Lower leg skin (tissue), 4 donors: Measurements from ENCODE around the gene TBC1D20. TPM values are rescaled to one million over a fixed set of nuclear protein-coding genes. Genes with fewer than 3 reads are reported as not detected.

Experiments used
- DNase-seq, 2 donors: peaks; one replicate each; pipeline ENCODE4 v3.0.0-alpha.2; 2019; ENCODE audit warnings: low spot score in 2 of 2
- H3K4me3 ChIP-seq: fragments of 200-600 bp; sonication (generic); 2 replicates; pipeline ENCODE4 v1.5.1; 2017; ENCODE audit warnings: mild to moderate bottlenecking, low read depth; ENCODE audit not compliant: poor library complexity, severe bottlenecking
- CTCF ChIP-seq, 3 donors: fragments of 450-650 bp; IDR thresholded peaks; one replicate each; pipeline ENCODE4 v1.5.1; 2016; ENCODE audit warnings: antibody characterized with exemption in 3 of 3, mild to moderate bottlenecking in 3 of 3, moderate library complexity in 2 of 3
- POLR2A ChIP-seq, 2 donors: fragments of 450-650 bp; IDR thresholded peaks; one replicate each; pipeline ENCODE4 v1.6.1; 2016 to 2017; ENCODE audit warnings: antibody characterized with exemption in 2 of 2, mild to moderate bottlenecking in 1 of 2, moderate library complexity in 1 of 2
- WGBS, 2 donors: methylation state at CpG; one replicate each; pipeline ENCODE4 v1.1.5; 2018; 5-methylcytosine and 5-hydroxymethylcytosine counted together
- intact Hi-C: fragments of 100-400 bp; cut with DNase I; formaldehyde crosslinking; loops from one replicate; pipeline ENCODE4 v1.15.0; 2023; ENCODE audit warnings: low total_unique reads
- total RNA-seq, 4 donors: library from RNA; depleted of rRNA; stranded (reverse); fragments of >200 nt; gene quantifications; one replicate each; pipeline ENCODE4 v1.1.0, GENCODE V29; 2016

The TBC1D20 gene
- total RNA-seq, 4 donors from 2014 or later: 36.5 to 44.8 (median 42.5) TPM

DNA sequence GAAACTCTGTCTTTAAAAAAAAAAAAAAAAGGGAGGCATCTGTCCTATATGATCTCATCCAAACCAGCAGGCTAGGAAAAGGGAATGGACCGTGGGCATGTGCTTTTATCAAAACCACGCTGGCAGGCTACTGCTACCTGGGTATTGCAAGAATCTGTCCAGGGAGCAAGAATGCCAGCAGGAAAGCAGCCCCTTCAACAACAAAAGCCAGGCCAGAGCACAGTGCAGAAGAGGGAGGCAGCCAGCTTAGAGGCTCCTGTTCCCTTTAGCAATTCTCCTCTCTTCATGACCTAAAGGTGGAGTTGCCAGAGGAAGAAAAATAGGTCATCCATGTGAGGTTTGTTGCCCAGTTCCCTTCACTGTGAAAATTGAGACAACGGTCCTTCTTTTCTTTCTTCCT is 18.2 kb downstream of the TBC1D20 start:
- no peak for TF ChIP-seq CTCF (IDR thresholded peaks at IDR 0.05)
- TF ChIP-seq POLR2A (IDR thresholded peaks at IDR 0.05): no peak
- 76 to 77% methylated on average over 3 of the region's 3 CpGs for WGBS, 2 donors
- DNase-seq: no peak
- intact Hi-C loops: no loop called here
- H3K4me3 ChIP-seq: no peak overlapping the region

DNA sequence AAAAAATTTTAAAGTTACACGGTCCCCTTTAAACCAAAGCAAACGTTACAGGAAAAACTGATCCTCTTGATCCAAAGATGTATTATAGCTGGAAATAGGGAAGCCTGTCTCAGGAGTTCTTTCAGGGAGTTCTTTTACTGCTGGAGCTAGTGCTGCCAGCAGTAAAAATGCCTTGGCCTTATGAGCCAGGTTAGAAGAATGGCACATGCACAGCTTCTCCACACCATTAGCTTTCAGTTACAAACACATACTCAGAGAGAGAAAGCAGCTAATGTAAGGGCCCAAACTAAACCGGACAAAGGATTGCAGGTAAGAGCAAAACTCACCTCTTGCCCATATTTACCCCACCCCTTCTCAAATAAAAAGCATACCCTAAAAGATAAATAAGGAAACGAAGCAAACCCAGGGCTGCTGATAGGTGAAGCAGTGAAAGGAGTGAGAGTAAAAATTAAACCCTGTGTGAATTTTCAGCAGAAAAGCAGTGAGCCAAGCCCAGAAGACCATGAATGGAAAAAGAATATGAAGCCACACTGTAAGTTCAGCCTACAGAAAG is 19.0 kb downstream of the TBC1D20 start:
- no peak for TF ChIP-seq CTCF (IDR thresholded peaks at IDR 0.05)
- no peak for TF ChIP-seq POLR2A (IDR thresholded peaks at IDR 0.05)
- no peak overlapping the region for H3K4me3 ChIP-seq
- 93% methylated on average over 4 of the region's 4 CpGs for WGBS, 2 donors
- intact Hi-C loops: no loop called here
- DNase-seq: no peak

GRCh38 chr20:440636-441035 is 21.7 kb downstream of the TBC1D20 start:
- no peak for TF ChIP-seq POLR2A (IDR thresholded peaks at IDR 0.05)
- no peak for TF ChIP-seq CTCF (IDR thresholded peaks at IDR 0.05)
- no peak overlapping the region for H3K4me3 ChIP-seq
- 92 to 93% methylated on average over 13 of the region's 13 CpGs for WGBS, 2 donors
- intact Hi-C loops: no loop called here
- no peak for DNase-seq

- WGBS, 2 donors: 76 to 89% methylated on average over 7 of the region's 7 CpGs
Observed at GRCh38 chr20:440148-440547, 22.2 kb downstream of the TBC1D20 start.

DNA sequence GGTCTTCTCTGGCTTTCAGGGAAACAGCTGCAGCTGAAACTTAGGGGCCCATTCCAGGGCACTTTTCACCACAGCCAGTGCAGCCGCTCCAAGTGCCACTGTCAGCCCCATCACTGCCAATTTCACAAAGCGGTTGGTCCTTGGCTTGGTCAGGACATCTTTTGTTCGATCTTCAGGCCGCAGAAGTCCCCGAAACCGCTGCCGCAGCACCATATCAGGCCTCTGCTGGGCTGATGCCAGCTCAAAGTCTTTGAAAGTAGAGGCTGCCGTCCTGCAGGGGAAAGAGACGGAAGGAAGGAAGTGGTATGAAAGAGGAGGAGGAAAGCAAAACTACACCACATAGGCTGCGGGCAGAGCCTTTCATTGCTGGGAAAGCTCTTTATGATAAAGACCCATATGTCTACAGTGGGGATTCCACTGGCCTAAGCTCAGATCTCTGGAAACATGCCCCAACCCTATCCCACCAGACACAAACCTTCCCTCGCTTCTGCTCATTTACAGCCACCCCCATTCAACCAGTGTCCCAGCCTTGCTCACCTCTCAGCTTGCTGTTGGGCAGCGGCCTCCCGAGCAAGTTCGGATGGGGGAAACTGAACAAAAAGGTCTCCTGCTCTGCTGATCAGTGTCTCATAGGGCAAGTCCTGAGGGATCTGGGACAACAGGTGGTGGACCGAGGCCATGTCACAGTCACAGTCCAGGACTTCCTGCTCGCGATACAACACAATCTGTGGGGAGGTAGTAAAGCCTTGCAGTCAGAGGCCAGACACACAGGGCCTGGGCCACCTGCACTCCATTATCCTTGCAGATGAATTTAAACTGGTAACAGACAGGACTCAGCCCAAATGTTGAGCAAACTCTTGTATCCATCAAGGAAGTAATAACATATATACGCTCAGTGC is 23.5 kb downstream of the TBC1D20 start:
- intact Hi-C loops: no loop called here

More at GRCh38 chr20:440148-440547, 22.2 kb downstream of the TBC1D20 start:
- no peak for DNase-seq
- TF ChIP-seq POLR2A (IDR thresholded peaks at IDR 0.05) (no peak), CTCF (IDR thresholded peaks at IDR 0.05) (no peak)
- intact Hi-C loops: no loop called here
- H3K4me3 ChIP-seq: no peak overlapping the region

More for the DNA sequence above, 23.5 kb downstream of the TBC1D20 start:
- 64 to 75% methylated on average over 18 of the region's 18 CpGs for WGBS, 2 donors
- no peak for DNase-seq
- TF ChIP-seq CTCF (IDR thresholded peaks at IDR 0.05) (no peak), POLR2A (IDR thresholded peaks at IDR 0.05) (no peak)
- no peak overlapping the region for H3K4me3 ChIP-seq
